Measurements from ENCODE around the gene FER1L5.

The FER1L5 gene

DNA sequence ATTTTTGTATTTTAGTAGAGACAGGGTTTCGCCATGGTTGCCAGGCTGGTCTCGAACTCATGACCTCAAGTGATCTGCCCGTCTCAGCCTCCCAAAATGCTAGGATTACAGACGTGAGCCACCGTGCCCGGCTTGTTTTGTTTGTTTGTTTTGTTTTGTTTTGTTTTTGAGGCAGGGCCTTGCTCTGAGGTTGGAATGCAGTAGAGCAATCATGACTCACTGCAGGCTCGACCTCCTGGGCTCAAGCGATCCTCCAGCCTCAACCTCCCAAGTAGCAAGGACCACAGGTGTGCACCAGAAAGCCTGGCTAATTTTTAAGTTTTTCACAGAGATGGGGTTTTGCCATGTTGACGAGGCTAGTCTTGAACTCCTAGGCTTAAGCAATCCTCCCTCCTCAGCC is 109.2 kb downstream of the FER1L5 start:
- TF ChIP-seq, protein P1, sequence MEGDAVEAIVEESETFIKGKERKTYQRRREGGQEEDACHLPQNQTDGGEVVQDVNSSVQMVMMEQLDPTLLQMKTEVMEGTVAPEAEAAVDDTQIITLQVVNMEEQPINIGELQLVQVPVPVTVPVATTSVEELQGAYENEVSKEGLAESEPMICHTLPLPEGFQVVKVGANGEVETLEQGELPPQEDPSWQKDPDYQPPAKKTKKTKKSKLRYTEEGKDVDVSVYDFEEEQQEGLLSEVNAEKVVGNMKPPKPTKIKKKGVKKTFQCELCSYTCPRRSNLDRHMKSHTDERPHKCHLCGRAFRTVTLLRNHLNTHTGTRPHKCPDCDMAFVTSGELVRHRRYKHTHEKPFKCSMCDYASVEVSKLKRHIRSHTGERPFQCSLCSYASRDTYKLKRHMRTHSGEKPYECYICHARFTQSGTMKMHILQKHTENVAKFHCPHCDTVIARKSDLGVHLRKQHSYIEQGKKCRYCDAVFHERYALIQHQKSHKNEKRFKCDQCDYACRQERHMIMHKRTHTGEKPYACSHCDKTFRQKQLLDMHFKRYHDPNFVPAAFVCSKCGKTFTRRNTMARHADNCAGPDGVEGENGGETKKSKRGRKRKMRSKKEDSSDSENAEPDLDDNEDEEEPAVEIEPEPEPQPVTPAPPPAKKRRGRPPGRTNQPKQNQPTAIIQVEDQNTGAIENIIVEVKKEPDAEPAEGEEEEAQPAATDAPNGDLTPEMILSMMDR (conservative IDR thresholded peaks at IDR 0.05; ENCODE audit: low read depth) = no peak
- CTCF ChIA-PET = no interaction called here
- POLR2A ChIA-PET (ENCODE audit: low non-redundant PET) = no interaction called here
- DNase-seq (ENCODE audit: low spot score) = no peak
- no peak overlapping the region for H3K27ac ChIP-seq

- ChIA-PET POLR2A (ENCODE audit: low non-redundant PET) (no interaction called here), CTCF (no interaction called here)
- TF ChIP-seq, protein P1 (conservative IDR thresholded peaks at IDR 0.05; ENCODE audit: low read depth) = no peak
- DNase-seq (ENCODE audit: low spot score) = no peak
- no peak overlapping the region for H3K27ac ChIP-seq
These were observed 111.2 kb downstream of the FER1L5 start for GRCh38 chr2:96753661-96754282.

- TF ChIP-seq, protein P1 (conservative IDR thresholded peaks at IDR 0.05; ENCODE audit: low read depth) = no peak
- DNase-seq (ENCODE audit: low spot score) = no peak
- H3K27ac ChIP-seq = no peak overlapping the region
- CTCF ChIA-PET = no interaction called here
- POLR2A ChIA-PET (ENCODE audit: low non-redundant PET) = no interaction called here
These were observed 111.8 kb downstream of the FER1L5 start for GRCh38 chr2:96754317-96754716.

All from RWPE1 (cell line).